HG03354 (cell line): ENCODE results near the gene TFAP2A.

Experiments used
- ATAC-seq: cut with Tn5 transposase; IDR thresholded peaks from one replicate; pipeline ENCODE4 v1.9.1; 2021; ENCODE audit warnings: mild to moderate bottlenecking; ENCODE audit not compliant: unreplicated experiment, poor library complexity, severe bottlenecking

Gene TFAP2A

DNA sequence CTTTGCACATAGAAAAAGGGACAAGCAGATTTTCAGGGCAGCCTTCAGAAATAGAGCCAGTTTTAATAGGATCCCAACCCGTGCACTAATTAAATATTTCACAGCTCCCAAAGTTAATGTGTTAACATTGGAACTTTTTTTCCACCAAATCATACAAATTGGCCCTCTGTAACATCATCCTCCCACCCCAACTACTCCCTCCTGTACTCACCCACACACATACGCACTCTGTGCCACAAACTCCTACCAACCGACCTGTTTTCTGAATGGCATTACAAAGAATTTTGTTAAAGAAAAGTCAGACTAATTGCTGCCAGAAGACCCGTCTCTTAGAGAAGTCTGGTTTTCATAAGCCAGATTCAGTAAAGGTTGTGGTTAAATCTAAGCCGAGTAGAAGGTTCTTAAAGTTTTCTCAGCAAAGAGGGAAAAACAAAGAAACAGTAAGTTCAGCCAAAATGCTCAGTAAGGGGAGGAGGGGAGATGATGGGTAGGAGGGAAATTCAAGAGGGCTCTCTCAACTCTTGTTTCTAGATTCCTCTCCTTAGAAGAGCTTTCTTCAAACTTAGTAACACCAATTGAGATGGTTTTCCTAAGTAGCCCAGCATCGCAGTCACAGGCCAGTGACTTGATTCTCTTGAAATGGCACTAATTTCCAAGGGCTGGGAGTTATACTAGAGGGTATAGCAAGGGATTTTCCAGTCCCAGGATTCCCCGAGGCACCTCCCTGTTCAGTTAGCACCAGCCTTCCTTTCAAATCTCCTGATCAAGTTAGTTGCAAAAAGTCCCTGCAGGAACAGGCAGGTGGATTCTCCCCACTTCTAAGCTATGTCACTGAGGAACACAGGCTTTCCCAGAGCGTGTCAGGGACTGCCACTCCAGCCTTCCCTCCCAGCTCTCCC lies 27.9 kb downstream of the TFAP2A start:
- no peak for ATAC-seq

DNA sequence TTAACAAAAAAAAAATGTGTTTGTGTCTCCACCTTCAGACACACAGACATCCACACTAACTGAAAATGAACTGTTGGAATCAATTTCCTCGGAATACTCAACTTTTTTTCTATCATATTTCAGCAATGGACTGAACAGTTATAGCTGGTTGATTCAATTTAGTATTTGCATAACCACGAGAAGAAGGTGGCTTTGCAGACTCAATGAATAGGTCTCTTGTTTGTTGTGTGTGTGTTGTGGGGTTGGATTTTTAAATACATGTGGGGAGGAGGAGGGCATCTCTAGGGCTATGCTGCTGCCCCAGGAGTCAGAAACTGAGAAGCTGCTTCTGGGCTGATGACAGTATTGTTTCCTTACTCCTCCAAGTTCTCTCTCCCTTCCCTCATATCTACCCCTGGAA lies 28.7 kb downstream of the TFAP2A start:
- no peak for ATAC-seq

- ATAC-seq, result no peak
Measured at GRCh38 chr6:10385524-10386132, 29.2 kb downstream of the TFAP2A start.

DNA sequence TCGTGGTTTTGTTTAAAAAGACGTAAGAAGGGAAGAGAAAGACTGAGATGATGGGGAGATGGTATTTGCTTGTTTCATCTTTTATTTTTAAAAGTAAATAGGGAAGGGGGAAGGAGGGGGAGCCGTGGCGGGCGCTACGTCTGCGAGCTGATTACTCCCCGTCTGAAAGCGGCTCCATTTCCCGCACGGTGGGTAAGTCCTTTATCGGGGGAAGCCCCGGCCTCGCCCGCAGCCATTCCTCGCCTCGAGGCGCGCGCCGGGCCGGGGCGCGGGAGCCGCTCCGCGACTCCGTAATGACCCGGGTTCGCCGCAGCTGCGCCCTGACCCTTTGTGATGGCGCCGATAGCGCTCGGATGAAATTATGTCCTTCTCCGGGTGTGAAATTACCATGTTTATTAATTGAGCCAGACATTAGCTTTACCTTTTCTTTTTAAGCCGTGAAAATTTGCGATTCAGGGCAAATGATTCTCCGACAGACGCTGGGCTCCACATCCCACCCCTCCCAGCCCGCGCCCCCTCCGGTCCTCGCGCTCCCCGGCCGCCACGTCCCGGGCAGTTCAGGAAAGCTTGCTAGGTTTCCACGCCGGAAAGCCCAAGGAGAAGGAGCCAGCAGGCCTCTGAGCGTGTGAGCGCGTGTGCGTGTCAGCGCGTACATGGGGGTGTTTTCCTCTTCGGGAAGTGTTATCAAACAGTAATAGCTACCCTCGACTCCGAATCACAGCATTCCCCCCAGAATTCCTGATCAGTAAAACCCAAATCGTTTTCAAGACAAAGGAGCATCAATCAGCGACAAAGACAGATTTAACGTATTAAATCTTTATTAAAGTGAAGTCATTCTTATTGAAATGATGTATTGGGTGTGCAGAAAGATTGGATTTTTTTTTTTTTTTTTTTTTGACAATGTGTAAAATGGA lies 30.0 kb downstream of the TFAP2A start:
- no peak for ATAC-seq

DNA sequence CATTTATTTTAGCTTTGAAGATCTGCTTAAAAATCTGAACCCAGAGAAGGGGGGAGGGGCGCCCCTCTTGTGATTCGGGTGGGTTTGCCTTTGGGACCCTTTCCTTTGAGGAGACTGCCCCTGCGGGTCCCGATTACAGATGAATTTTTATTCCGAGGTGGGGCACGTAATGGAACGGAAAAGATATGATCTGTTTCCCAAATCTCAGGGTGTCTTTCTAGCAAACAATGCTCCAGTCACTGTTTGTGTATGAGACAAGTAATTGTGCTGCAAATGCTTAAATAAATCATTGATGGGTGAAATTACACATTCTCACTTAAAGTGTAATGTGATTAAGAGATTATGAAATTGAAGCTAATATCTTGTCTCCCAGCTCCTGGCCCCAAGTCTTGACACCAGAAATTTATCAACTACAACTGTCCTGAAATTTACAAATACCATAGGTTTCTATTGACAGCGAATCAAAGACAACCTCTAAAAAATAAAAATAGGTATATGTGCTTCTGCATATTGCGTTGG lies 30.7 kb downstream of the TFAP2A start:
- ATAC-seq, result no peak

DNA sequence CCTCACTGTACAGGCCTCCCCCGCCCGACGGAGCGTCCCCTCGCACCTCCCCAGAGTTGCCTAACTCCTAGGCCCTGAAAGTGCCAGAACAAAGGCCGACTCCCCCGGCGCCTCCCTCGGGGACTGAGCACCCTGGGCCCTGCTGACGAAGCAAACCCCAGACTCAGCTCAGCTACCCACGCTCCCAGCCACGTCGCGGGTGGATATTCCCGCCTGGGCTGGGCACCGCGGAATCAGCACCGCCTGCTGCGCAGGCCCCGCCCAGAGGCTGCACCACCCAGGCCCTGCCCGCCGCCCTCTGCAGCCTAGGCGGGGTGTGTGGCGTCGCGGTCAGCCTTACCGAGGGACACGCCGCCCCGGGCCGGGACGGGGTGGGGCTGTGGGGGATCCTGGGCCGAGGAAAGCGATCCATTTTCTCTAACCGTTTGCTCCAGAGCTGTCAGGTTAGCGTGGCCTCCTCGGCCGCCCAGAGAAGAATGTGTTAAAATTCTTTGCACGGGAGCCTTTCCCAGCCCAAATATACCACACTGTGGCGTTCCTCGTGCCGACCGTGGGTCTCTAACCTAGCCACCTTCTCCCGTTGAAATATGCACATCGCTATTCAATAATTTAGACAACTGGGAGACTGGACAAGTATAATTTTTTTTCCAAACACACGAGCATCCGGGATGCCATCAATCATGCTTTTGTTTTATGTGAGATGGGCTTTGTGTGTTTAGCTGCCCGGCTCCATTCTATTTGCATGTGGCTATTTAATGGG lies 31.4 kb downstream of the TFAP2A start:
- no peak for ATAC-seq

GRCh38 chr6:10382728-10383330 lies 32.0 kb downstream of the TFAP2A start:
- no peak for ATAC-seq

DNA sequence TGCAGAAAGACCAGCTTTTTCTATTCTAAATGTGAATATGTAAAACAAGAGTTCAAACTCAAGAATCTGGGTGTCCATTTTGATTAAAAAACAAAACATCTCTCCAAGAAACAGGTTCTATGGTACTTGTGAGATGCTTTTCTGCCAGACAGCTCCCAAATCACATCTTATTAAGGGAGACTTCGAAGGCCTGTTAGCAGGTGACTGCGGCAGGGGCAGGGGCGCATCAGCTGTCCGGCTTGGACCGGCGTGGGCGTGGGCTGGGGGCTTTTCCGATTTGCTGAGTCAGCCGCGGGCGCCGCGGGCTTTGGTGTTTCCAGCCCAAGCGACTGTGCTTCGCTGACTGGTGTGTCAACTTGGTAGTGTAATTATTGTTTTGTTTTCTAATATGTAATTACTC lies 32.6 kb downstream of the TFAP2A start:
- no peak for ATAC-seq

- no peak for ATAC-seq
Measured at GRCh38 chr6:10381830-10382208, 33.1 kb downstream of the TFAP2A start.

DNA sequence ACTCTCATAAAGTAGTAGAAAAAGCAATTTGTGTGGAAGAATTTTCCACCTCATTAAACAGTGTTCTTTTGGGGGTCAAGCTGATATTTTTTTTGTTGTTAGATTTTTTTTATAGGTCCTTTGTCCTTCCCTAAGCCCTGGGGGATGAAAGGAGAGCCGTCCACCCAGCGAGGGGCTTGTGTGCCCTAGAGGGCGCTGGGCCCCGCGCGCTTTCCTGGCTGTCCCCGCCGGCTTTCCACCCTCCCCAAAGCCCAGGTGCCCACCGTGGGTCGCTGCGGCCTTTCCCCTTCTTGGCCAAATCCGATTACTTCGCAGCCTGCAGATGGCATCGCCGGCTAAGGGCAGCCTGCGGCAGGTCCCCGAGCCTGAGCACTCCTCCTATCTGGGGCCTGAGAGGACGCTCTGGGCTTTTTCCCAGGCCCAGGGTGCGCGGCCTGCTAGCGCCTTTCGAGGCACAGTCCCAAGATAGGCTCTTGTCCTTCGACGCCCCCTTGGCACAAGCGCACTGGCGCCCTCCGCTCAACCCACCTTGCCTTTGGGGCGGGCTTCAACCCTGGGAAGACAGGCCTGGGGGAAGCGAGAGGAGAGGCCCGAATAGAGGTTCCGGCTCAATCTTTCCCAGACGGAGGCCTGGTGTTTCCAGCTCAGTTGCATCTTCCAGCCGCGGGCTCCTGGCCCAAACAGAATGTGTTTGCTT lies 33.6 kb downstream of the TFAP2A start:
- ATAC-seq, result no peak

DNA sequence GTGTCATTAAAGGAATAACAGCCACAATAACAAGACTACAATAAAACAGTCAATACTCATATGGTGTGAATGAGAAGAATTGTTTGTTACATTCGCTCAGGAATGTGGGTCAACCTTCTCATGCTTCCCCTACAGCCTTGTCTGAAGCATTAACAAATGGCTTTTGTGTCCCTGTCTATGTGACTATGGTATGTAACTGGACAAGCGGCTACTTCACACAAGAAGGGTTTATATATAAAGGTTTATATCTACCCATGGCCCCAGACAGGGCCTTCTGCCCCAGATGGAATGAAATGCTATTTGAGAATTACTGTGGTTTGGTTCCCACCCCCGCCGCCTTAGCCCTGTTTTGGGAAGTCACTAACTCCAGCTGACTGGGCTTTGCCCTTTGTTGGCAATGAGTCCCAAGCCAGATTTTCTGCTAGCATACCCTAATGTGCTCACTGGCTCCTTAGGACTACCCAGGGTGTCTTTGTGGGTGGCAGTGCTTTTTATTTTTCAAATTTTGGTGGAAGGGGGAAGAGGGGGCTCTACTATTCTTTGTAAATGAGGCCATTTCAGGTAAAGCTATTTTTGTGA lies 39.4 kb downstream of the TFAP2A start:
- ATAC-seq, result no peak

DNA sequence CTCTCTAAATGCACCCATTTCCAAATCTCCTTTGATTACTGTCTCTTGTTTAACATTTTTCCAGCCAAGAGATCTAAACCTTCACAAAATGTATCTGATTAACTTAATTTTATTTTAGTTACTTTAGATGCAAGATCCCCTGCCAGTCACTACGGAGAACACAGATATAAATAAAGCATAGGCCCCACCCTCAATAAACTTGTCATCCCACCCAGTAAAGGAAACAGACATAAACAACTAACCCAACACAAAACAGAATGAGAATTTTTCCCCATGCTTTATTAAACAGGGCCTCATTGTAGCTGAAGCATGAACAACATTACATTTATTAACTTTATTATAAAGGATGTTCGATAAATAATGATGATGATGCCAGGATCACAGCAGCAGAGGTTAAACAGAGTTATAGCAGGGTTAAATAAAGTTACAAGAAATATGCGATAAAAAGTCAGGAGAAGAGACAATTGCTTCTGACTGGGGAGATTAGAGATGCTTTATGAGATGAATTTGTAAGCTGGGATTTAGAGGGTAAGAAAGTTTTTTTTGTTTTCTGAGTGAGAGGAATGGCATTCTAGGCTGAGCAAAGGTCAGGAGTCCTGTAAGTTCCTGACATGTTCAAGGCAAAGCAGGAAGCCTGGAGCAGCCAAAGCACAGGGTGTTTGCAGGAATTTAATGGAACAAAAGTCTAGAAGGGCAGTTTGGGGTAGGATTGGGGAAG lies 41.1 kb downstream of the TFAP2A start:
- ATAC-seq, result no peak

- ATAC-seq, result no peak
Measured at GRCh38 chr6:10369896-10370295, 45.0 kb downstream of the TFAP2A start.

GRCh38 chr6:10368861-10369260 lies 46.0 kb downstream of the TFAP2A start:
- ATAC-seq, result no peak

GRCh38 chr6:10363911-10364310 lies 51.0 kb downstream of the TFAP2A start:
- ATAC-seq, result no peak

- no peak for ATAC-seq
Measured at GRCh38 chr6:10362300-10362699, 52.6 kb downstream of the TFAP2A start.

DNA sequence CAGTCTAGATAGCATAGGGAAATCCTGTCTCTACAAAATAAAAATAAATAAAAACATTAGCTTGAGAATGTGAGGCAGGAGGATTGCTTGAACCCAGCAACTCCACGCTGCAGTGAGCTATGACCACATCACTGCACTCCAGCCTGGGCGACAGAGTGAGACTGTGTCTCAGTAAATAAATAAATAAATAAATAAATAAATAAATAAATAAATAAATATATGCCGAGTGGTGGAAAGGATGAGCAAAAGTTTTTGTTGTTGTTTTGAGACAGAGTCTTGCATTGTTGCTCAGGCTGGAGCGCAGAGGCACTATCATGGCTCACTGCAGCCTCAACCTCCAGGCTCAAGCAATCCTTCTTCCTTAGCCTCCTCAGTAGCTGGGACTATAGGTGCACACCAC lies 53.4 kb downstream of the TFAP2A start:
- ATAC-seq, result no peak

- no peak for ATAC-seq
Measured at GRCh38 chr6:10359581-10359980, 55.3 kb downstream of the TFAP2A start.
